ENCODE results near the gene FKBP9.
"Not testable (repeated sequence)": the region's sequence is repeated elsewhere in the genome, so short reads cannot be mapped to it uniquely, and the experiment has no call there.

FKBP9 gene

GRCh38 chr7:32952876-32953275 is 4.4 kb upstream of the FKBP9 start:
- DNase-seq: no peak

GRCh38 chr7:32958046-32959025 is 1.1 kb downstream of the FKBP9 start:
- no peak for DNase-seq

GRCh38 chr7:32963880-32964301 is 6.7 kb downstream of the FKBP9 start:
- DNase-seq: peak; percentile 72

GRCh38 chr7:32964461-32965159 is 7.4 kb downstream of the FKBP9 start:
- DNase-seq: not testable (repeated sequence)

- DNase-seq: not testable (repeated sequence)
Measured at GRCh38 chr7:32966489-32967267, 9.4 kb downstream of the FKBP9 start.

GRCh38 chr7:32967268-32967582 is 10.0 kb downstream of the FKBP9 start:
- DNase-seq: not testable (repeated sequence)

GRCh38 chr7:32971967-32972366 is 14.7 kb downstream of the FKBP9 start:
- not testable (repeated sequence) for DNase-seq

- DNase-seq: not testable (repeated sequence)
Measured at GRCh38 chr7:32977159-32977558, 19.9 kb downstream of the FKBP9 start.

GRCh38 chr7:32979246-32979645 is 22.0 kb downstream of the FKBP9 start:
- DNase-seq: not testable (repeated sequence)

GRCh38 chr7:32979902-32980301 is 22.7 kb downstream of the FKBP9 start:
- not testable (repeated sequence) for DNase-seq

- DNase-seq: peak; percentile 7
Measured at GRCh38 chr7:32988148-32988547, 30.9 kb downstream of the FKBP9 start.

GRCh38 chr7:32991068-32991585 is 33.9 kb downstream of the FKBP9 start:
- DNase-seq: not testable (repeated sequence)

GRCh38 chr7:32991975-32992700 is 34.9 kb downstream of the FKBP9 start:
- DNase-seq: not testable (repeated sequence)

GRCh38 chr7:32992750-32993149 is 35.5 kb downstream of the FKBP9 start:
- not testable (repeated sequence) for DNase-seq

- DNase-seq: not testable (repeated sequence)
Measured at GRCh38 chr7:32997956-32998355, 40.7 kb downstream of the FKBP9 start.

GRCh38 chr7:32998361-32999171 is 41.3 kb downstream of the FKBP9 start:
- DNase-seq: peak; percentile 60

GRCh38 chr7:32999380-32999779 is 42.1 kb downstream of the FKBP9 start:
- not testable (repeated sequence) for DNase-seq

GRCh38 chr7:33003111-33003510 is 45.9 kb downstream of the FKBP9 start:
- not testable (repeated sequence) for DNase-seq

GRCh38 chr7:33004104-33004616 is 46.9 kb downstream of the FKBP9 start:
- DNase-seq: not testable (repeated sequence)

- DNase-seq: not testable (repeated sequence)
Measured at GRCh38 chr7:33005193-33005592, 48.0 kb downstream of the FKBP9 start.

GRCh38 chr7:33005690-33006089 is 48.5 kb downstream of the FKBP9 start:
- DNase-seq: not testable (repeated sequence)
